Neural progenitor cell (in vitro differentiated cells): ENCODE results near the gene CCDC28B. TPM values are rescaled to one million over a fixed set of nuclear protein-coding genes. Genes with fewer than 3 reads are reported as not detected.

ENCODE experiments used
- DNase-seq: peaks from one replicate; pipeline ENCODE4 v3.0.0-alpha.2; 2016; ENCODE audit warnings: low spot score
- H2AFZ ChIP-seq: fragments of 200-600 bp; sonication (generic); replicated peaks from 2 replicates; pipeline ENCODE4 v1.6.1; 2016; ENCODE audit warnings: antibody characterized with exemption
- H3F3A ChIP-seq: fragments of 200-600 bp; sonication (generic); 2 replicates; pipeline ENCODE4 v1.6.1; 2016; ENCODE audit warnings: antibody characterized with exemption, low read depth
- H3K27ac ChIP-seq: fragments of 200-600 bp; sonication (generic); 2 replicates; pipeline ENCODE4 v1.5.1; 2016; ENCODE audit warnings: mild to moderate bottlenecking
- H3K27me3 ChIP-seq: fragments of 200-600 bp; sonication (generic); 2 replicates; pipeline ENCODE4 v1.6.1; 2016; ENCODE audit warnings: mild to moderate bottlenecking, moderate library complexity
- H3K36me3 ChIP-seq: fragments of 200-600 bp; sonication (generic); 2 replicates; pipeline ENCODE4 v1.5.1; 2016
- H3K4me1 ChIP-seq: fragments of 200-600 bp; sonication (generic); 2 replicates; pipeline ENCODE4 v1.6.1; 2016; ENCODE audit warnings: mixed run types
- H3K4me2 ChIP-seq: fragments of 200-600 bp; sonication (generic); 2 replicates; pipeline ENCODE4 v1.6.1; 2016
- H3K4me3 ChIP-seq: fragments of 200-600 bp; sonication (generic); 2 replicates; pipeline ENCODE4 v1.5.1; 2016
- H3K79me2 ChIP-seq: fragments of 200-600 bp; sonication (generic); 2 replicates; pipeline ENCODE4 v1.6.1; 2016; ENCODE audit warnings: low read depth
- H3K9ac ChIP-seq: fragments of 200-600 bp; sonication (generic); 2 replicates; pipeline ENCODE4 v1.6.1; 2016
- H3K9me3 ChIP-seq: fragments of 200-600 bp; sonication (generic); 2 replicates; pipeline ENCODE4 v1.5.1; 2016; ENCODE audit warnings: low read depth
- H4K20me1 ChIP-seq: fragments of 200-600 bp; sonication (generic); 2 replicates; pipeline ENCODE4 v1.6.1; 2016; ENCODE audit warnings: low read depth
- H3K27ac Mint-ChIP-seq: 3 replicates; pipeline ENCODE4 v1.8.0; 2021; ENCODE audit warnings: mixed read lengths
- H3K27me3 Mint-ChIP-seq: 2 replicates; pipeline ENCODE4 v1.8.0; 2022; ENCODE audit warnings: low read depth, mild to moderate bottlenecking, inconsistent platforms, moderate library complexity, mixed read lengths; ENCODE audit not compliant: insufficient read depth
- H3K36me3 Mint-ChIP-seq: 3 replicates; pipeline ENCODE4 v1.8.0; 2021; ENCODE audit warnings: mixed read lengths
- H3K4me1 Mint-ChIP-seq: 3 replicates; pipeline ENCODE4 v1.8.0; 2021; ENCODE audit warnings: mixed read lengths
- H3K4me3 Mint-ChIP-seq: 3 replicates; pipeline ENCODE4 v1.8.0; 2021; ENCODE audit warnings: mild to moderate bottlenecking, moderate library complexity, mixed read lengths
- H3K9me3 Mint-ChIP-seq: 3 replicates; pipeline ENCODE4 v1.8.0; 2020; ENCODE audit warnings: mixed read lengths
- EZH2 ChIP-seq: fragments of 200-600 bp; sonication (generic); IDR thresholded peaks from 2 replicates; pipeline ENCODE4 v1.6.1; 2017; ENCODE audit warnings: antibody characterized with exemption, mild to moderate bottlenecking, moderate library complexity
- EZH2phosphoT487 ChIP-seq: fragments of 200-600 bp; sonication (generic); IDR thresholded peaks from 2 replicates; pipeline ENCODE4 v1.6.1; 2017; ENCODE audit warnings: antibody characterized with exemption
- total RNA-seq: library from RNA; depleted of rRNA; stranded (reverse); fragments of >200 nt; gene quantifications from 2 replicates; pipeline ENCODE4 v1.2.3, GENCODE V29; 2015; ENCODE audit warnings: low replicate concordance
- TF ChIP-seq, protein P1 (sequence below): fragments of 200-600 bp; sonication (generic); IDR thresholded peaks from 2 replicates; pipeline ENCODE4 v1.5.1; 2017; ENCODE audit warnings: antibody characterized with exemption, mild to moderate bottlenecking

CCDC28B gene
- total RNA-seq, 1 donor from 2014 or later, result 6.5 TPM

DNA sequence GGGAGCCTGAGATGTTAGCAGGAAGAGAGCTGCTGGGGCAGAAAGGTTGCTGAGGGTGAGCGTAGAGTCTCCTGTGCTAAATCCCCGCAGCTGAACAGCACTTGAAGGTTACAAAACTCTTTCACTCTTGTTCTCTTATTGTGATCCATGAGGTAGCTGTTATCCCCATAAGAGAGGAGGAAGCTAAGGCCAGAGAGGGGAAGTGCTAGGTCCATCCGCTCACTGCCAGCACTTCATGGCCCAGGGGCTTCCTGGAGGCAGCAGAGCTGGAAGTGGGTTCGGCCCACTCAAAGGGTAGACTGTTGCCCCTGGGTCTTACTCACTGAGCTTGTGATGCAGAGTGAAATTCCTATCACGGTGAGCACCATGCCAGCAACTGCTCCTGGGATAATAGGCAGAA lies 16.2 kb downstream of the CCDC28B start:
- Histone ChIP-seq H4K20me1 (no peaks in the 10 kb centered on the region), H3K9ac (no peak overlapping the region), H3F3A (no peaks in the 10 kb centered on the region), H3K4me1 (peaks cover 8% of the 10 kb centered on the region), H2AFZ (no peak overlapping the region), H3K79me2 (peaks cover 15% of the 10 kb centered on the region), H3K9me3 (no peaks in the 10 kb centered on the region), H3K27ac (no peak overlapping the region), H3K27me3 (no peaks in the 10 kb centered on the region), H3K4me2 (no peak overlapping the region), H3K36me3 (no peaks in the 10 kb centered on the region), H3K4me3 (no peak overlapping the region)
- Mint-ChIP-seq H3K36me3 (peaks cover 6% of the 10 kb centered on the region), H3K4me3 (no peak overlapping the region), H3K9me3 (no peaks in the 10 kb centered on the region), H3K27me3 (peaks cover 6% of the 10 kb centered on the region), H3K27ac (no peak overlapping the region), H3K4me1 (peaks cover 15% of the 10 kb centered on the region)
- DNase-seq, result no peak
- TF ChIP-seq EZH2phosphoT487 (no peak), EZH2 (no peak)
- TF ChIP-seq, protein P1, sequence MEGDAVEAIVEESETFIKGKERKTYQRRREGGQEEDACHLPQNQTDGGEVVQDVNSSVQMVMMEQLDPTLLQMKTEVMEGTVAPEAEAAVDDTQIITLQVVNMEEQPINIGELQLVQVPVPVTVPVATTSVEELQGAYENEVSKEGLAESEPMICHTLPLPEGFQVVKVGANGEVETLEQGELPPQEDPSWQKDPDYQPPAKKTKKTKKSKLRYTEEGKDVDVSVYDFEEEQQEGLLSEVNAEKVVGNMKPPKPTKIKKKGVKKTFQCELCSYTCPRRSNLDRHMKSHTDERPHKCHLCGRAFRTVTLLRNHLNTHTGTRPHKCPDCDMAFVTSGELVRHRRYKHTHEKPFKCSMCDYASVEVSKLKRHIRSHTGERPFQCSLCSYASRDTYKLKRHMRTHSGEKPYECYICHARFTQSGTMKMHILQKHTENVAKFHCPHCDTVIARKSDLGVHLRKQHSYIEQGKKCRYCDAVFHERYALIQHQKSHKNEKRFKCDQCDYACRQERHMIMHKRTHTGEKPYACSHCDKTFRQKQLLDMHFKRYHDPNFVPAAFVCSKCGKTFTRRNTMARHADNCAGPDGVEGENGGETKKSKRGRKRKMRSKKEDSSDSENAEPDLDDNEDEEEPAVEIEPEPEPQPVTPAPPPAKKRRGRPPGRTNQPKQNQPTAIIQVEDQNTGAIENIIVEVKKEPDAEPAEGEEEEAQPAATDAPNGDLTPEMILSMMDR, result no peak

DNA sequence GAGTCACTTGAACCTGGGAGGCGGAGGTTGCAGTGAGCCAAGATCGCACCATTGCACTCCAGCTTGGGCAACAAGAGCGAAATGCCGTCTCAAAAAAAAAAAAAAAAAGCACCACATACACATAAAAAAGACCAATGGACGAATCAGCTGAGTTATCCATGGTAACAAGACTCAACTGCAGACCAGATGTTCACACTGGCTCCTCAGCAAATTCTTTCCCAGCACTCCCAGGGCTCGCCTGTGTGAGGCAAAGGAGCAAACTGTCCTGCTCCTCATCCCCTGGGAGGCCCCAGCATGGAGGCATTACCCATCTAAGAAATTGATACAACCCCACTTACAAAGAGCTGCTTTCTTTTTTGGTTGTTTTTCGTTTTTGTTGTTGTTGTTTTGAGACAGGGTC lies 18.6 kb downstream of the CCDC28B start:
- H3K4me1 Mint-ChIP-seq, result peaks cover 27% of the 10 kb centered on the region
- H3K4me3 Mint-ChIP-seq, result no peak overlapping the region
- H3K27ac Mint-ChIP-seq, result no peak overlapping the region

DNA sequence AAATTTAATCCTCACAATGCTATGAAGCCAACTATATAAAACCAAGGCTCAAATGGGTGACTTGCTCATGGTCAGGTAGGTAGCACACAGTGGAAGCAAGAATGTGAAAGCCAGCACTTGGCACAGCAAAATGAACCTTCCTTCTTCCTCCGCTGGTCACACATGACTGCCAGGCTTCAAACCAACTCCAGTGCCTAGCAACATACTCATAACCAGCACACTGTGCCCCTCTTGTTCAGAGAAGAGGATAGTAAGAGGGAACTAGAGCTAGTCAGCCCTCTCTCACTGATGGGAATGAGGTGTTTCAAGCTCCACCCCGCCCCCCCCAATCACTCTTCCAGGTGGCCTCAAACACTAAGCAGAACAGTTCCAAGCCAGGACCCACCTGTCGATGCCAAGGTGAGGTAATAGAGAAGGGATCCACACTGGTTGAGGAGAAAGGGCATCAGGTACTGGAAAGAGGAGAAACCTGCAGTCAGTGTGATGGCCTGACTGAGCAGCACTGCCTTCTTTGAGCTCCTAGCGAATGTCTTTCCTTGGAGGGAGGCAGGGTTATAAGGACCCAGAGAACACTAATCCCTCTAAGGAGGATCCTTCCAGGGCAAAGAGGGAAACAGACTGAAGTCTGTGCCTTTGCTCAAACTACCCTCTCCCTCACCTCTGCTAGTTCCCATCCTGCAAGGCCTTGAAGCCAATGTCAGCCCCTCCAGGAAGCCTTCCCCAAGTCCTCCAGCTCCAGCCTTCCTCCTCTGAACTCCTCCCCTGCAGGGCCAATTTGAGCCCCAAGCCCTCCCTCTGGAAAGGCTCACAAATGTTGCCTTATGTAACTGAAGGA lies 20.6 kb downstream of the CCDC28B start:
- H3K27ac Mint-ChIP-seq, result no peak overlapping the region
- TF ChIP-seq EZH2phosphoT487 (no peak), EZH2 (no peak)
- TF ChIP-seq, protein P1, result no peak
- H3K27me3 ChIP-seq, result no peaks in the 10 kb centered on the region
- H3K27me3 Mint-ChIP-seq, result peaks cover 8% of the 10 kb centered on the region
- peak overlapping the region; percentile 89 for H3K4me2 ChIP-seq
- peaks cover 28% of the 10 kb centered on the region for H3K4me1 Mint-ChIP-seq
- peaks cover 34% of the 10 kb centered on the region for H3K79me2 ChIP-seq
- peak overlapping the region; percentile 82 for H3K4me3 ChIP-seq
- H3K36me3 ChIP-seq, result no peaks in the 10 kb centered on the region
- no peak overlapping the region for H3K27ac ChIP-seq
- H3K9ac ChIP-seq, result peak overlapping the region; percentile 51
- H3F3A ChIP-seq, result peaks cover 3% of the 10 kb centered on the region
- DNase-seq, result no peak
- H3K4me3 Mint-ChIP-seq, result peak overlapping the region; percentile 97
- H4K20me1 ChIP-seq, result no peaks in the 10 kb centered on the region
- no peaks in the 10 kb centered on the region for H3K9me3 Mint-ChIP-seq
- peaks cover 14% of the 10 kb centered on the region for H3K4me1 ChIP-seq
- peaks cover 15% of the 10 kb centered on the region for H3K36me3 Mint-ChIP-seq
- no peaks in the 10 kb centered on the region for H3K9me3 ChIP-seq
- H2AFZ ChIP-seq, result peak overlapping the region; percentile 93

More for the DNA sequence above, 18.6 kb downstream of the CCDC28B start:
- H3K9ac ChIP-seq, result no peak overlapping the region
- no peak overlapping the region for H3K4me3 ChIP-seq
- H3K27me3 ChIP-seq, result no peaks in the 10 kb centered on the region
- H3K4me1 ChIP-seq, result peaks cover 14% of the 10 kb centered on the region
- H3K27ac ChIP-seq, result no peak overlapping the region
- H3F3A ChIP-seq, result peaks cover 3% of the 10 kb centered on the region
- TF ChIP-seq, protein P1, result no peak
- TF ChIP-seq EZH2phosphoT487 (no peak), EZH2 (no peak)
- H4K20me1 ChIP-seq, result no peaks in the 10 kb centered on the region
- Mint-ChIP-seq H3K9me3 (no peaks in the 10 kb centered on the region), H3K36me3 (peaks cover 8% of the 10 kb centered on the region), H3K27me3 (peaks cover 8% of the 10 kb centered on the region)
- H2AFZ ChIP-seq, result no peak overlapping the region
- no peak overlapping the region for H3K4me2 ChIP-seq
- DNase-seq, result no peak
- peaks cover 34% of the 10 kb centered on the region for H3K79me2 ChIP-seq
- no peaks in the 10 kb centered on the region for H3K9me3 ChIP-seq
- H3K36me3 ChIP-seq, result no peaks in the 10 kb centered on the region
